GM12801 (cell line): ENCODE data around the gene NMNAT2.

ENCODE experiments used
- TF ChIP-seq, protein P1 (sequence below): IDR thresholded peaks from one replicate; pipeline ENCODE4 v1.5.1; 2011; ENCODE audit warnings: control low read depth; ENCODE audit not compliant: insufficient read length; ENCODE audit errors: extremely low read depth

The NMNAT2 gene

DNA sequence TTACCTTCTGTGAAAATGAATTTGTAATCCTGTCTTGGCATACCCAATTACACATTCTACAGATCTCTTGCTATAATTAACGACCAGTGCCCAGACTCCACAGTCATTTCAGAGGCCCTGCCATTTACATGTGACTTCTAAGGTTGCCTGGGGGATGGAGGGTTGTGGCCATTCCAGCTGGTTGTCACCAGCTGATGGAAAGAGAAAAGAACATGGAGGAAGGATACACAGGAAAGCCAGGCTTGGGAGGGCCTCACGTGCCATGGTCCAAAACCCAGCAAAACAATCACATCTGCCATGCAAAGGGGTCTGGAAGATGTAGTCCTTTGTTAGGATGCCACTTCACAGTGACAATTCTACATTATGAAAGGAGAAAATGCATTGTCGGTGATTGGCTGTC lies 172.8 kb downstream of the NMNAT2 start:
- TF ChIP-seq, protein P1, sequence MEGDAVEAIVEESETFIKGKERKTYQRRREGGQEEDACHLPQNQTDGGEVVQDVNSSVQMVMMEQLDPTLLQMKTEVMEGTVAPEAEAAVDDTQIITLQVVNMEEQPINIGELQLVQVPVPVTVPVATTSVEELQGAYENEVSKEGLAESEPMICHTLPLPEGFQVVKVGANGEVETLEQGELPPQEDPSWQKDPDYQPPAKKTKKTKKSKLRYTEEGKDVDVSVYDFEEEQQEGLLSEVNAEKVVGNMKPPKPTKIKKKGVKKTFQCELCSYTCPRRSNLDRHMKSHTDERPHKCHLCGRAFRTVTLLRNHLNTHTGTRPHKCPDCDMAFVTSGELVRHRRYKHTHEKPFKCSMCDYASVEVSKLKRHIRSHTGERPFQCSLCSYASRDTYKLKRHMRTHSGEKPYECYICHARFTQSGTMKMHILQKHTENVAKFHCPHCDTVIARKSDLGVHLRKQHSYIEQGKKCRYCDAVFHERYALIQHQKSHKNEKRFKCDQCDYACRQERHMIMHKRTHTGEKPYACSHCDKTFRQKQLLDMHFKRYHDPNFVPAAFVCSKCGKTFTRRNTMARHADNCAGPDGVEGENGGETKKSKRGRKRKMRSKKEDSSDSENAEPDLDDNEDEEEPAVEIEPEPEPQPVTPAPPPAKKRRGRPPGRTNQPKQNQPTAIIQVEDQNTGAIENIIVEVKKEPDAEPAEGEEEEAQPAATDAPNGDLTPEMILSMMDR, result no peak

DNA sequence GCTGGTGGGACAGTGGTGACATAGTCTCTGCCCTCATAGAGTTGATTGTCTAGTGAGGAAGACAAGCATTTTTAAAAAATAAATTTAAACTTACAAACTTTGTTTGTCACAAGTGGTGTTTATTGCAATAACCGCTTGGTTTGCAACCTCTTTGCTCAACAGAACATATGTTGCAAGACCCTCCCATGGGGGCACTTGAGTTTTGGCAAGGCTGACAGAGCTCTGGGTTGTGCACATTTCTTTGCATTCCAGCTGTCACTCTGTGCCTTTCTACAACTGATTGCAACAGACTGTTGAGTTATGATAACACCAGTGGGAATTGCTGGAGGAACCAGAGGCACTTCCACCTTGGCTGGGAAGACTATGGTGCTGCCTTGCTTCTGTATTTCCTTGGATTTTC lies 173.7 kb downstream of the NMNAT2 start:
- TF ChIP-seq, protein P1, result no peak

DNA sequence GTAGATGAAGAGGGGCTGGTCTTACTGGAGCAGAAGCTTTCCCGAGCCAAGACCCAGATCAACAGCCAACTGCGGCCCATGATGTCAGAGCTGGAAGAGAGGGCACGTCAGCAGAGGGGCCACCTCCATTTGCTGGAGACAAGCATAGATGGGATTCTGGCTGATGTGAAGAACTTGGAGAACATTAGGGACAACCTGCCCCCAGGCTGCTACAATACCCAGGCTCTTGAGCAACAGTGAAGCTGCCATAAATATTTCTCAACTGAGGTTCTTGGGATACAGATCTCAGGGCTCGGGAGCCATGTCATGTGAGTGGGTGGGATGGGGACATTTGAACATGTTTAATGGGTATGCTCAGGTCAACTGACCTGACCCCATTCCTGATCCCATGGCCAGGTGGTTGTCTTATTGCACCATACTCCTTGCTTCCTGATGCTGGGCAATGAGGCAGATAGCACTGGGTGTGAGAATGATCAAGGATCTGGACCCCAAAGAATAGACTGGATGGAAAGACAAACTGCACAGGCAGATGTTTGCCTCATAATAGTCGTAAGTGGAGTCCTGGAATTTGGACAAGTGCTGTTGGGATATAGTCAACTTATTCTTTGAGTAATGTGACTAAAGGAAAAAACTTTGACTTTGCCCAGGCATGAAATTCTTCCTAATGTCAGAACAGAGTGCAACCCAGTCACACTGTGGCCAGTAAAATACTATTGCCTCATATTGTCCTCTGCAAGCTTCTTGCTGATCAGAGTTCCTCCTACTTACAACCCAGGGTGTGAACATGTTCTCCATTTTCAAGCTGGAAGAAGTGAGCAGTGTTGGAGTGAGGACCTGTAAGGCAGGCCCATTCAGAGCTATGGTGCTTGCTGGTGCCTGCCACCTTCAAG lies 174.8 kb downstream of the NMNAT2 start:
- TF ChIP-seq, protein P1, result no peak

DNA sequence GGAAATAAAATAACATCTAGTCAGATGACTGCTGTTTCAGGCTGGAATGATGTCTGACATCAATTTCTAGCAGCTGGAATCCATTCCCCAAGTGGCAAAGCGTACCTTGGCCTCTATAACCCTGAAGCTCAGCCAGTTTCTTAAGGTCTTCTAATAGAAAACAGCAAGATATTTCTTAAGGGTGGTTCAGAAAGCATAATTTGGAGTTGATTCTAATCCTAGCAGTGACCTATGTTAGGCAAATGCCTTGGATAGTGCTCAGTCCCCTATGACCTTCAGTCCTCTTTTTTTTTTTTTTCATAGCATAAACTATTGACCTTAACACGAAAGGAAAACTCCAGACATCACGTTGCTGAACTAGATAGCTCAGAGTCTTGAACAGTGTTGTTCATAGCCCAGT lies 175.6 kb downstream of the NMNAT2 start:
- TF ChIP-seq, protein P1, result no peak

DNA sequence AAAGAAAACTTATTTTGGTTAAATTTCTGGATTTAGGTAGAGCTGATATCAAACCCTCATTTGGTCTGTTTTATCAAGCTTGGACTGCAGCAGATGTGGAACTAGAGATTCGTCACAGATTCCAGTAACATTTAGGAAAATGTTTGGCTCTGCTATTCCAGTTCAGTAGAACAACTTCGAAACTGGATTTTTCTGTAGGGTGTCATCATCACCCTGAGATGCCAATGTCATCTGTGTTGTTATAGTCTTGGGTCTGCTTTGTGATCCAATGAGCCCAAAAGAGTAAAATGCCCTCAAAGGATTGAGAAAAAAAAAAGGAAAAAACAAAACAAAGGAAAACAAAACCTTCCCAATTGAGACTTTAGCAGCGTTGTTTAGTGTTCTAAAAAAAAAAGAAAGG lies 176.7 kb downstream of the NMNAT2 start:
- TF ChIP-seq, protein P1, result no peak

DNA sequence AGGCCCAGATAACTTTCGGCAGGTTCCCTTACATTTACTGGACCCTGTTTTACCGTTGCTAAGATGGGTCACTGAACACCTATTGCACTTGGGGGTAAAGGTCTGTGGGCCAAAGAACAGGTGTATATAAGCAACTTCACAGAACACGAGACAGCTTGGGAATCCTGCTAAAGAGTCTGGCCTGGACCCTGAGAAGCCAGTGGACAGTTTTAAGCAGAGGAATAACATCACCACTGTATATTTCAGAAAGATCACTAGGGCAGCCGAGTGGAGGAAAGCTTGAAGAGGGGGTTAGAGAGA lies 177.7 kb downstream of the NMNAT2 start:
- TF ChIP-seq, protein P1, result no peak

DNA sequence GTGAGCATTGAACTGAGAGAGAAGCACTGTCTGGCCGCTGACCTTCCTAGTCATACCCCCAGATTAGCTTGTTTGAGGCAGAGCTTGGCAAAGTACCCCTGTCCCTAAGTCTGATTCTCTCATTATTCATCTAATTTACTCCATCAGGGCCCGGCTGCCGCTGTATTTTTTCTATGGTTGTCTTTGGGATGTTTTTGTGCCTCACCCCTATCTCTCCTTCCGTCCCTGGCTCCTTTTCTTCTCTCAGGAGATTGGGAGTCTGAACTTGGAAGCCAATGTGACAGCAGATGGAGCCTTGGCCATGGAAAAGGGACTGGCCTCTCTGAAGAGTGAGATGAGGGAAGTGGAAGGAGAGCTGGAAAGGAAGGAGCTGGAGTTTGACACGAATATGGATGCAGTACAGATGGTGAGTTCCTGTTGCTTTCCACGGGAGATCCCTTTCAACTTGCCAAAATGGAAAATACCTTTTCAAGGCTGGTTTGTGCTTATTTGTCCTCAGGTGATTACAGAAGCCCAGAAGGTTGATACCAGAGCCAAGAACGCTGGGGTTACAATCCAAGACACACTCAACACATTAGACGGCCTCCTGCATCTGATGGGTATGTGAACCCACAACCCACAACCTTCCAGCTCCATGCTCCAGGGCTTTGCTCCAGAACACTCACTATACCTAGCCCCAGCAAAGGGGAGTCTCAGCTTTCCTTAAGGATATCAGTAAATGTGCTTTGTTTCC lies 178.2 kb downstream of the NMNAT2 start:
- TF ChIP-seq, protein P1, result no peak
